ENCODE results near the gene SLC9A9.

SLC9A9 gene

GRCh38 chr3:143840636-143841035 lies 7.6 kb downstream of the SLC9A9 start:
- no peak for DNase-seq

- no peak for DNase-seq
Observed at GRCh38 chr3:143839980-143840379, 8.3 kb downstream of the SLC9A9 start.

GRCh38 chr3:143837076-143837475 lies 11.2 kb downstream of the SLC9A9 start:
- DNase-seq, result no peak

- DNase-seq, result no peak
Observed at GRCh38 chr3:143835312-143835711, 13.0 kb downstream of the SLC9A9 start.

GRCh38 chr3:143832433-143832832 lies 15.8 kb downstream of the SLC9A9 start:
- no peak for DNase-seq

GRCh38 chr3:143831994-143832393 lies 16.3 kb downstream of the SLC9A9 start:
- DNase-seq, result no peak

- DNase-seq, result no peak
Observed at GRCh38 chr3:143831208-143831607, 17.1 kb downstream of the SLC9A9 start.

- no peak for DNase-seq
Observed at GRCh38 chr3:143830786-143831185, 17.5 kb downstream of the SLC9A9 start.

- no peak for DNase-seq
Observed at GRCh38 chr3:143830063-143830462, 18.2 kb downstream of the SLC9A9 start.

GRCh38 chr3:143827425-143827824 lies 20.8 kb downstream of the SLC9A9 start:
- no peak for DNase-seq

GRCh38 chr3:143826296-143826695 lies 22.0 kb downstream of the SLC9A9 start:
- no peak for DNase-seq

GRCh38 chr3:143825513-143825912 lies 22.8 kb downstream of the SLC9A9 start:
- no peak for DNase-seq

- DNase-seq, result no peak
Observed at GRCh38 chr3:143824735-143825385, 23.4 kb downstream of the SLC9A9 start.

GRCh38 chr3:143822798-143823197 lies 25.5 kb downstream of the SLC9A9 start:
- no peak for DNase-seq

- DNase-seq, result peak in 1 of 2 experiments; percentile 13
Observed at GRCh38 chr3:143822374-143822773, 25.9 kb downstream of the SLC9A9 start.

- no peak for DNase-seq
Observed at GRCh38 chr3:143821862-143822261, 26.4 kb downstream of the SLC9A9 start.

GRCh38 chr3:143820466-143821221 lies 27.6 kb downstream of the SLC9A9 start:
- DNase-seq, result no peak

- DNase-seq, result no peak
Observed at GRCh38 chr3:143819890-143820289, 28.4 kb downstream of the SLC9A9 start.

GRCh38 chr3:143814443-143814889 lies 33.8 kb downstream of the SLC9A9 start:
- no peak for DNase-seq

GRCh38 chr3:143812481-143812880 lies 35.8 kb downstream of the SLC9A9 start:
- no peak for DNase-seq

GRCh38 chr3:143811602-143812001 lies 36.7 kb downstream of the SLC9A9 start:
- no peak for DNase-seq

- no peak for DNase-seq
Observed at GRCh38 chr3:143810953-143811265, 37.4 kb downstream of the SLC9A9 start.

- DNase-seq, result no peak
Observed at GRCh38 chr3:143810166-143810952, 37.9 kb downstream of the SLC9A9 start.

GRCh38 chr3:143809121-143809621 lies 39.1 kb downstream of the SLC9A9 start:
- no peak for DNase-seq
